ENCODE data around the gene TBC1D20.

DNA sequence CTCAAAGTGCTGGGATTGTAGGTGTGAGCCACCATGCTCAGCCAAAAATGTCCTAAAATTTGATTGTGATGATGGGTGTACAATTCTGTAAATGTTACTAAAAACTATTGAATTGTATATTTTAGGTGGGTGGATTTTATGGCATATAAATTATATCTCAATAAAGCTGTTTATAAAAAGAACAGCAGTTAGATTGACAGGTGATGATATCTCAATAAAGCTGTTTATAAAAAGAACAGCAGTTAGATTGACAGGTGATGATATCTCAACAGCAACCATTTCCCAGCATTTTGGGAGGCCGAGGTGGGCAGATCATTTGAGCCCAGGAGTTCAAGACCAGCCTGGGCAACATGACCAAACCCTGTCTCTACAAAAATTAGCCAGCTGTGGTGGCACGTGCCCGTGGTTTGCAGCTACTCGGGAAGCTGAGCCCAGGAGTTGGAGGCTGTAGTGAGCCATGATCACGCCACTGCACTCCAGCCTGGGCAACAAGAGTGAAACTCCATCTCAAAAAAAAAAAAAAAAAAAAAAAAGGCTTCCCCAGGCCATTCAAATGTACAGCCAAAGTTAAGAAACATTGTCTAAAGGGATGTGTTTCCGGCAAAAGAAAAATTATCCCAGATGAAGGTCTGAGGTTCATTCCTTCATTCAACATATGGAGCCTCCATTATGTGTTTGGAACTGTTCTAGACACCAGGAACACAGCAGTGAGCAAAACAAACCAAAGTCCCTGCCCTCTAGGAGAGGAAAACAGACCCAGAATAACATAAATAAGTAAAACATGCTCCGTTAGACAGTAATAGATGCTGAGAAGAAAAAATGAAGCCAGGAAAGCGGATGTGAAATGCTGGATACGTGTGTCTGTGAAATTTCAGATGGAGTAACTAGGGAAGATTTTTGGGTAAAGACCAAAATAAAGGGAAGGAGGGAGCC, 55.9 kb downstream of the TBC1D20 start:
- TF ChIP-seq POLR2A (IDR thresholded peaks at IDR 0.05) (no peak), CTCF (IDR thresholded peaks at IDR 0.05) (no peak)

Measured in vagina (tissue), 2 donors.